NCI-H2196 (cell line): ENCODE data around the gene LRRIQ4.

Source experiments
- DNase-seq: peaks from one replicate; lab custom pipeline; 2025; ENCODE audit not compliant: unreplicated experiment; lab: John Stamatoyannopoulos, UW

LRRIQ4 gene

GRCh38 chr3:169812332-169813235 is at the start of gene LRRIQ4, which contains the start of gene LRRC34:
Gene LRRIQ4 (plus strand): TSS chr3:169812870. CDS start chr3:169821922, 9,052 bp downstream.
Gene LRRC34 (minus strand): TSS chr3:169812904. CDS start chr3:169812548, 356 bp downstream.
- peak; percentile 97 for DNase-seq

GRCh38 chr3:169764312-169764881 is 48.3 kb upstream of the LRRIQ4 start:
- no peak for DNase-seq

GRCh38 chr3:169764882-169765612 is 47.6 kb upstream of the LRRIQ4 start, which contains the start of gene TERC:
Gene TERC (minus strand): TSS chr3:169765060.
- DNase-seq = peak; percentile 94

GRCh38 chr3:169769287-169770181 is 43.1 kb upstream of the LRRIQ4 start, which contains the start of gene ACTRT3:
Gene ACTRT3 (minus strand): TSS chr3:169769561. CDS start chr3:169769520, 41 bp downstream.
- DNase-seq = no peak

- peak; percentile 87 for DNase-seq
Observed at GRCh38 chr3:169771497-169772304, 41.0 kb upstream of the LRRIQ4 start.

GRCh38 chr3:169772305-169772896 is 40.3 kb upstream of the LRRIQ4 start:
- DNase-seq = peak; percentile 88

GRCh38 chr3:169772897-169773816 is 39.5 kb upstream of the LRRIQ4 start, which contains the start of gene MYNN:
Gene MYNN (plus strand): TSS chr3:169773396. CDS start chr3:169774296, 900 bp downstream.
- DNase-seq = peak; percentile 92

GRCh38 chr3:169774186-169774585 is 38.5 kb upstream of the LRRIQ4 start:
- DNase-seq = no peak

GRCh38 chr3:169777822-169778221 is 34.8 kb upstream of the LRRIQ4 start:
- DNase-seq = no peak

GRCh38 chr3:169780742-169781141 is 31.9 kb upstream of the LRRIQ4 start:
- no peak for DNase-seq

- DNase-seq = no peak
Observed at GRCh38 chr3:169781209-169781855, 31.3 kb upstream of the LRRIQ4 start.

- no peak for DNase-seq
Observed at GRCh38 chr3:169787120-169787519, 25.6 kb upstream of the LRRIQ4 start.

GRCh38 chr3:169787791-169788190 is 24.9 kb upstream of the LRRIQ4 start:
- DNase-seq = no peak

GRCh38 chr3:169790219-169790618 is 22.5 kb upstream of the LRRIQ4 start:
- DNase-seq = no peak

GRCh38 chr3:169790687-169791429 is 21.8 kb upstream of the LRRIQ4 start:
- no peak for DNase-seq

GRCh38 chr3:169792359-169792758 is 20.3 kb upstream of the LRRIQ4 start:
- DNase-seq = no peak

- no peak for DNase-seq
Observed at GRCh38 chr3:169804681-169805080, 8.0 kb upstream of the LRRIQ4 start.
